K562 (cell line): ENCODE results near the gene AREL1. TPM values are rescaled to one million over a fixed set of nuclear protein-coding genes. Genes with fewer than 3 reads are reported as not detected.

Experiments used
- DPF2 ChIP-seq: fragments of 450-650 bp; IDR thresholded peaks from 2 replicates; pipeline ENCODE4 v1.6.1; 2016
- FOXP1 ChIP-seq: sonication (generic); formaldehyde crosslinking; IDR thresholded peaks from 2 replicates; pipeline ENCODE4 v1.8.0; 2022; ENCODE audit warnings: mild to moderate bottlenecking, missing genetic modification reagents
- HCFC1 ChIP-seq: IDR thresholded peaks from 2 replicates; pipeline ENCODE4 v1.6.1; 2012; ENCODE audit warnings: low read depth, low read length, improper control_type of control experiment
- HIVEP1 ChIP-seq: fragments of 250-450 bp; sonication (Bioruptor Pico); IDR thresholded peaks from 2 replicates; pipeline ENCODE4 v1.4.0; 2020; ENCODE audit warnings: mild to moderate bottlenecking
- KDM5B ChIP-seq: fragments of 200-600 bp; sonication (generic); IDR thresholded peaks from 2 replicates; pipeline ENCODE4 v1.6.1; 2012; ENCODE audit warnings: low read depth, mild to moderate bottlenecking, moderate library complexity, low read length, control low read depth, inconsistent platforms; ENCODE audit not compliant: insufficient replicate concordance
- MTA1 ChIP-seq: fragments of 450-650 bp; IDR thresholded peaks from 2 replicates; pipeline ENCODE4 v1.6.1; 2017; ENCODE audit warnings: borderline replicate concordance
- SMARCA5 ChIP-seq: fragments of 450-650 bp; IDR thresholded peaks from 2 replicates; pipeline ENCODE4 v1.6.1; 2016
- SOX6 ChIP-seq: fragments of 450-650 bp; IDR thresholded peaks from 2 replicates; pipeline ENCODE4 v1.6.1; 2014; ENCODE audit warnings: mild to moderate bottlenecking
- SP1 ChIP-seq: sonication (generic); formaldehyde crosslinking; IDR thresholded peaks from 2 replicates; pipeline ENCODE4 v1.8.1; 2022; ENCODE audit warnings: mild to moderate bottlenecking, missing genetic modification reagents
- ZNF212 ChIP-seq: fragments of 450-650 bp; formaldehyde crosslinking; IDR thresholded peaks from 2 replicates; pipeline ENCODE4 v1.4.0; 2020; ENCODE audit warnings: mild to moderate bottlenecking
- ZNF780A ChIP-seq: fragments of 250-450 bp; sonication (Bioruptor Pico); IDR thresholded peaks from 2 replicates; pipeline ENCODE4 v1.5.0; 2021; ENCODE audit warnings: mild to moderate bottlenecking
- polyA plus RNA-seq, 8 experiments: library from polyadenylated mRNA; depleted of rRNA in 4 of 8; stranded (reverse) in 5 of 8; unstranded in 3 of 8; fragments of >200 nt; fragmentation: Nextera tagmentation in 2 of 8; fragmentation: Illumina TruSeq in 1 of 8; extraction: Ambion mirVana in 2 of 8; extraction: Trizol in 1 of 8; gene quantifications; 2 replicates each; pipeline versions ENCODE4 v1.2.1 to v1.2.3, GENCODE V29; 2011 to 2014; ENCODE audit warnings: inconsistent platforms in 1 of 8, missing spikeins in 1 of 8
- total RNA-seq, 7 experiments: library from RNA; depleted of rRNA in 6 of 7; stranded (reverse); fragments of >200 nt in 6 of 7; fragmentation: Illumina TruSeq in 2 of 7; extraction: Trizol in 2 of 7; gene quantifications; 2 replicates each; pipeline versions ENCODE4 v1.2.1 to v1.2.3, GENCODE V29; 2011 to 2021; ENCODE audit warnings: low replicate concordance in 1 of 7
- TF ChIP-seq, protein P1 (sequence below): sonication (generic); formaldehyde crosslinking; IDR thresholded peaks from 2 replicates; pipeline ENCODE4 v1.8.1; 2023; ENCODE audit warnings: missing genetic modification reagents, mild to moderate bottlenecking, borderline replicate concordance
- TF ChIP-seq, protein P2 (sequence below): IDR thresholded peaks from 2 replicates; pipeline ENCODE4 v1.6.1; 2011; ENCODE audit not compliant: insufficient read length; ENCODE audit errors: extremely low read depth
- TF ChIP-seq, protein P3 (sequence below): fragments of 250-450 bp; sonication (Bioruptor Pico); IDR thresholded peaks from 2 replicates; pipeline ENCODE4 v1.4.0; 2020
- TF ChIP-seq, protein P4 (sequence below): fragments of 250-450 bp; sonication (Bioruptor Pico); IDR thresholded peaks from 2 replicates; pipeline ENCODE4 v1.8.0; 2021; ENCODE audit warnings: moderate library complexity, mild to moderate bottlenecking, inconsistent platforms

AREL1 gene
- total and polyA plus RNA-seq, 9 of the 15 experiments (the other 6 are each of a cell fraction or from before 2014, with no cell fraction given), result 6.0 to 24.8 (median 16.6) TPM

DNA sequence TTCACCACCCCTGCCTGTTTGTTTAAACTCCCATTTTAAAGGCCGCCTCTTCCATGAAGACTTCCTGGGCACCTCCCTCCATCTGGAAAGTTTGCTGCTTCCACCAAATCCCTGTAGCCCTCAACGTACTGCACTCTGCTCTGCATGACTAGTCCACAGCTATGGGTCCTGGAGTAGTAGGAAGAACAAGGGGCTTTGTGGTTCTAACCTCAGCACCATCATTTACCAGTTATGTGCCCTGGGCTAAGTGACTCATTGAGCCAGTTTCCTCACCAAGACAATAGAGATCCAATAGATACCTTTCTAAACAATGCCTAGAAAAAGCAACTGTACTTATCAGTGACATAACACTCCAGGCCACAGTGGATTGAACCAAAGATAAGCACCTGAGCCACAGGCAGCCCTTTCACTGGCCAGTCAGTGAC lies 92.4 kb downstream of the AREL1 start (continued):
- TF ChIP-seq, protein P1, sequence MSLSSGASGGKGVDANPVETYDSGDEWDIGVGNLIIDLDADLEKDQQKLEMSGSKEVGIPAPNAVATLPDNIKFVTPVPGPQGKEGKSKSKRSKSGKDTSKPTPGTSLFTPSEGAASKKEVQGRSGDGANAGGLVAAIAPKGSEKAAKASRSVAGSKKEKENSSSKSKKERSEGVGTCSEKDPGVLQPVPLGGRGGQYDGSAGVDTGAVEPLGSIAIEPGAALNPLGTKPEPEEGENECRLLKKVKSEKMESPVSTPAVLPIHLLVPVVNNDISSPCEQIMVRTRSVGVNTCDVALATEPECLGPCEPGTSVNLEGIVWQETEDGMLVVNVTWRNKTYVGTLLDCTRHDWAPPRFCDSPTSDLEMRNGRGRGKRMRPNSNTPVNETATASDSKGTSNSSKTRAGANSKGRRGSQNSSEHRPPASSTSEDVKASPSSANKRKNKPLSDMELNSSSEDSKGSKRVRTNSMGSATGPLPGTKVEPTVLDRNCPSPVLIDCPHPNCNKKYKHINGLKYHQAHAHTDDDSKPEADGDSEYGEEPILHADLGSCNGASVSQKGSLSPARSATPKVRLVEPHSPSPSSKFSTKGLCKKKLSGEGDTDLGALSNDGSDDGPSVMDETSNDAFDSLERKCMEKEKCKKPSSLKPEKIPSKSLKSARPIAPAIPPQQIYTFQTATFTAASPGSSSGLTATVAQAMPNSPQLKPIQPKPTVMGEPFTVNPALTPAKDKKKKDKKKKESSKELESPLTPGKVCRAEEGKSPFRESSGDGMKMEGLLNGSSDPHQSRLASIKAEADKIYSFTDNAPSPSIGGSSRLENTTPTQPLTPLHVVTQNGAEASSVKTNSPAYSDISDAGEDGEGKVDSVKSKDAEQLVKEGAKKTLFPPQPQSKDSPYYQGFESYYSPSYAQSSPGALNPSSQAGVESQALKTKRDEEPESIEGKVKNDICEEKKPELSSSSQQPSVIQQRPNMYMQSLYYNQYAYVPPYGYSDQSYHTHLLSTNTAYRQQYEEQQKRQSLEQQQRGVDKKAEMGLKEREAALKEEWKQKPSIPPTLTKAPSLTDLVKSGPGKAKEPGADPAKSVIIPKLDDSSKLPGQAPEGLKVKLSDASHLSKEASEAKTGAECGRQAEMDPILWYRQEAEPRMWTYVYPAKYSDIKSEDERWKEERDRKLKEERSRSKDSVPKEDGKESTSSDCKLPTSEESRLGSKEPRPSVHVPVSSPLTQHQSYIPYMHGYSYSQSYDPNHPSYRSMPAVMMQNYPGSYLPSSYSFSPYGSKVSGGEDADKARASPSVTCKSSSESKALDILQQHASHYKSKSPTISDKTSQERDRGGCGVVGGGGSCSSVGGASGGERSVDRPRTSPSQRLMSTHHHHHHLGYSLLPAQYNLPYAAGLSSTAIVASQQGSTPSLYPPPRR, result peak; percentile 76; the same call in 1 of the 2 replicates
- 0 out of 2 replicates have a peak, but pooled peaks have one; percentile 46 for TF ChIP-seq SP1 (CRISPR knock-in tag)
- TF ChIP-seq, protein P2, sequence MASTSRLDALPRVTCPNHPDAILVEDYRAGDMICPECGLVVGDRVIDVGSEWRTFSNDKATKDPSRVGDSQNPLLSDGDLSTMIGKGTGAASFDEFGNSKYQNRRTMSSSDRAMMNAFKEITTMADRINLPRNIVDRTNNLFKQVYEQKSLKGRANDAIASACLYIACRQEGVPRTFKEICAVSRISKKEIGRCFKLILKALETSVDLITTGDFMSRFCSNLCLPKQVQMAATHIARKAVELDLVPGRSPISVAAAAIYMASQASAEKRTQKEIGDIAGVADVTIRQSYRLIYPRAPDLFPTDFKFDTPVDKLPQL, result no peak
- TF ChIP-seq SMARCA5, result peak; percentile 13; the same call in 1 of the 2 replicates
- TF ChIP-seq ZNF212, result no peak
- TF ChIP-seq HIVEP1 (CRISPR knock-in tag), result no peak
- peak; percentile 70; the same call in 1 of the 2 replicates for TF ChIP-seq MTA1
- TF ChIP-seq, protein P3, sequence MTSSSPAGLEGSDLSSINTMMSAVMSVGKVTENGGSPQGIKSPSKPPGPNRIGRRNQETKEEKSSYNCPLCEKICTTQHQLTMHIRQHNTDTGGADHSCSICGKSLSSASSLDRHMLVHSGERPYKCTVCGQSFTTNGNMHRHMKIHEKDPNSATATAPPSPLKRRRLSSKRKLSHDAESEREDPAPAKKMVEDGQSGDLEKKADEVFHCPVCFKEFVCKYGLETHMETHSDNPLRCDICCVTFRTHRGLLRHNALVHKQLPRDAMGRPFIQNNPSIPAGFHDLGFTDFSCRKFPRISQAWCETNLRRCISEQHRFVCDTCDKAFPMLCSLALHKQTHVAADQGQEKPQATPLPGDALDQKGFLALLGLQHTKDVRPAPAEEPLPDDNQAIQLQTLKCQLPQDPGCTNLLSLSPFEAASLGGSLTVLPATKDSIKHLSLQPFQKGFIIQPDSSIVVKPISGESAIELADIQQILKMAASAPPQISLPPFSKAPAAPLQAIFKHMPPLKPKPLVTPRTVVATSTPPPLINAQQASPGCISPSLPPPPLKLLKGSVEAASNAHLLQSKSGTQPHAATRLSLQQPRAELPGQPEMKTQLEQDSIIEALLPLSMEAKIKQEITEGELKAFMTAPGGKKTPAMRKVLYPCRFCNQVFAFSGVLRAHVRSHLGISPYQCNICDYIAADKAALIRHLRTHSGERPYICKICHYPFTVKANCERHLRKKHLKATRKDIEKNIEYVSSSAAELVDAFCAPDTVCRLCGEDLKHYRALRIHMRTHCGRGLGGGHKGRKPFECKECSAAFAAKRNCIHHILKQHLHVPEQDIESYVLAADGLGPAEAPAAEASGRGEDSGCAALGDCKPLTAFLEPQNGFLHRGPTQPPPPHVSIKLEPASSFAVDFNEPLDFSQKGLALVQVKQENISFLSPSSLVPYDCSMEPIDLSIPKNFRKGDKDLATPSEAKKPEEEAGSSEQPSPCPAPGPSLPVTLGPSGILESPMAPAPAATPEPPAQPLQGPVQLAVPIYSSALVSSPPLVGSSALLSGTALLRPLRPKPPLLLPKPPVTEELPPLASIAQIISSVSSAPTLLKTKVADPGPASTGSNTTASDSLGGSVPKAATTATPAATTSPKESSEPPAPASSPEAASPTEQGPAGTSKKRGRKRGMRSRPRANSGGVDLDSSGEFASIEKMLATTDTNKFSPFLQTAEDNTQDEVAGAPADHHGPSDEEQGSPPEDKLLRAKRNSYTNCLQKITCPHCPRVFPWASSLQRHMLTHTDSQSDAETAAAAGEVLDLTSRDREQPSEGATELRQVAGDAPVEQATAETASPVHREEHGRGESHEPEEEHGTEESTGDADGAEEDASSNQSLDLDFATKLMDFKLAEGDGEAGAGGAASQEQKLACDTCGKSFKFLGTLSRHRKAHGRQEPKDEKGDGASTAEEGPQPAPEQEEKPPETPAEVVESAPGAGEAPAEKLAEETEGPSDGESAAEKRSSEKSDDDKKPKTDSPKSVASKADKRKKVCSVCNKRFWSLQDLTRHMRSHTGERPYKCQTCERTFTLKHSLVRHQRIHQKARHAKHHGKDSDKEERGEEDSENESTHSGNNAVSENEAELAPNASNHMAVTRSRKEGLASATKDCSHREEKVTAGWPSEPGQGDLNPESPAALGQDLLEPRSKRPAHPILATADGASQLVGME (CRISPR knock-in tag), result no peak
- no peak for TF ChIP-seq HCFC1
- peak; percentile 72 for TF ChIP-seq DPF2
- peak; percentile 100 for TF ChIP-seq SOX6
- TF ChIP-seq, protein P4, sequence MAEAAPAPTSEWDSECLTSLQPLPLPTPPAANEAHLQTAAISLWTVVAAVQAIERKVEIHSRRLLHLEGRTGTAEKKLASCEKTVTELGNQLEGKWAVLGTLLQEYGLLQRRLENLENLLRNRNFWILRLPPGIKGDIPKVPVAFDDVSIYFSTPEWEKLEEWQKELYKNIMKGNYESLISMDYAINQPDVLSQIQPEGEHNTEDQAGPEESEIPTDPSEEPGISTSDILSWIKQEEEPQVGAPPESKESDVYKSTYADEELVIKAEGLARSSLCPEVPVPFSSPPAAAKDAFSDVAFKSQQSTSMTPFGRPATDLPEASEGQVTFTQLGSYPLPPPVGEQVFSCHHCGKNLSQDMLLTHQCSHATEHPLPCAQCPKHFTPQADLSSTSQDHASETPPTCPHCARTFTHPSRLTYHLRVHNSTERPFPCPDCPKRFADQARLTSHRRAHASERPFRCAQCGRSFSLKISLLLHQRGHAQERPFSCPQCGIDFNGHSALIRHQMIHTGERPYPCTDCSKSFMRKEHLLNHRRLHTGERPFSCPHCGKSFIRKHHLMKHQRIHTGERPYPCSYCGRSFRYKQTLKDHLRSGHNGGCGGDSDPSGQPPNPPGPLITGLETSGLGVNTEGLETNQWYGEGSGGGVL, result no peak
- TF ChIP-seq FOXP1 (CRISPR knock-in tag), result no peak
- TF ChIP-seq KDM5B, result no peak
- TF ChIP-seq ZNF780A (CRISPR knock-in tag), result no peak
